ENCODE results near the gene YPEL5.
A peak's percentile ranks its signal among the peaks of the same experiment; 100 is the strongest.

YPEL5 gene

GRCh38 chr2:30192314-30192713 lies 45.5 kb downstream of the YPEL5 start:
- DNase-seq (ENCODE audit: low spot score in 2 of 2) = no peak
- no peaks in the 10 kb centered on the region for H3K36me3 Mint-ChIP-seq
- no peak overlapping the region for H3K4me3 Mint-ChIP-seq
- H3K27ac Mint-ChIP-seq = no peak overlapping the region
- H3K27me3 Mint-ChIP-seq = peaks cover 4% of the 10 kb centered on the region
- no peaks in the 10 kb centered on the region for H3K9me3 Mint-ChIP-seq
- no peak for ATAC-seq (ENCODE audit: low read depth)
- H3K4me1 Mint-ChIP-seq = peaks cover 9% of the 10 kb centered on the region

- Mint-ChIP-seq H3K27me3 (peaks cover 4% of the 10 kb centered on the region), H3K4me1 (peaks cover 7% of the 10 kb centered on the region), H3K36me3 (no peaks in the 10 kb centered on the region), H3K27ac (no peak overlapping the region), H3K4me3 (no peak overlapping the region), H3K9me3 (no peaks in the 10 kb centered on the region)
- no peak for DNase-seq (ENCODE audit: low spot score in 2 of 2)
- no peak for ATAC-seq (ENCODE audit: low read depth)
These were observed 46.4 kb downstream of the YPEL5 start for GRCh38 chr2:30193104-30193681.

GRCh38 chr2:30194421-30194820 lies 47.6 kb downstream of the YPEL5 start:
- H3K9me3 Mint-ChIP-seq = no peaks in the 10 kb centered on the region
- ATAC-seq (ENCODE audit: low read depth) = no peak

GRCh38 chr2:30195016-30195415 lies 48.2 kb downstream of the YPEL5 start:
- Mint-ChIP-seq H3K9me3 (no peaks in the 10 kb centered on the region), H3K4me1 (peaks cover 2% of the 10 kb centered on the region), H3K36me3 (no peaks in the 10 kb centered on the region), H3K27ac (no peak overlapping the region), H3K4me3 (no peak overlapping the region), H3K27me3 (peaks cover 4% of the 10 kb centered on the region)
- ATAC-seq (ENCODE audit: low read depth) = no peak
- no peak for DNase-seq (ENCODE audit: low spot score in 2 of 2)

More at GRCh38 chr2:30194421-30194820, 47.6 kb downstream of the YPEL5 start:
- Mint-ChIP-seq H3K27me3 (peaks cover 4% of the 10 kb centered on the region), H3K36me3 (no peaks in the 10 kb centered on the region), H3K4me1 (peaks cover 2% of the 10 kb centered on the region), H3K4me3 (no peak overlapping the region), H3K27ac (no peak overlapping the region)
- DNase-seq (ENCODE audit: low spot score in 2 of 2) = no peak

GRCh38 chr2:30197570-30198192 lies 50.9 kb downstream of the YPEL5 start:
- no peak for DNase-seq (ENCODE audit: low spot score in 2 of 2)
- Mint-ChIP-seq H3K9me3 (no peaks in the 10 kb centered on the region), H3K27ac (no peak overlapping the region), H3K4me1 (peaks cover 2% of the 10 kb centered on the region), H3K27me3 (peaks cover 4% of the 10 kb centered on the region), H3K4me3 (no peak overlapping the region), H3K36me3 (no peaks in the 10 kb centered on the region)
- no peak for ATAC-seq (ENCODE audit: low read depth)

DNA sequence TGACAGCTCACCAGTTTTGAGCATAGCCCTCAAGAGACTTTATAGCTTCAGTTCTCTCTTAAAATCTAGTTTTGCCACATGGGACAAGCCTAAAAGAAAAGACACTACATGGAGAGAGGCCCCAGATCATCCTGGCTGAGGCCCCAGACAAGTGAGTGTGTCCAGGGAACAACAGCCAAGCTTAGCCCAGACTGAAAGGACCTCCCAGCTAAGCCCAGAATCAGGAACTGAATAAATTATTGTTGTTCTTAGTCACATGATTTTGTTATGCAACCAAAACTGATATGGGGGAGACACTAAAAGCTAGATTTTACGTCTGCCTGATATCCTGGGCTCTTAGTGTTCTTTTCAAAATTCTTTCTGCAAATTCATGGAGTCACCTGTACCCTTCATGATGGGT lies 55.2 kb downstream of the YPEL5 start:
- no peak for ATAC-seq (ENCODE audit: low read depth)
- Mint-ChIP-seq H3K9me3 (no peaks in the 10 kb centered on the region), H3K27ac (no peak overlapping the region)

DNA sequence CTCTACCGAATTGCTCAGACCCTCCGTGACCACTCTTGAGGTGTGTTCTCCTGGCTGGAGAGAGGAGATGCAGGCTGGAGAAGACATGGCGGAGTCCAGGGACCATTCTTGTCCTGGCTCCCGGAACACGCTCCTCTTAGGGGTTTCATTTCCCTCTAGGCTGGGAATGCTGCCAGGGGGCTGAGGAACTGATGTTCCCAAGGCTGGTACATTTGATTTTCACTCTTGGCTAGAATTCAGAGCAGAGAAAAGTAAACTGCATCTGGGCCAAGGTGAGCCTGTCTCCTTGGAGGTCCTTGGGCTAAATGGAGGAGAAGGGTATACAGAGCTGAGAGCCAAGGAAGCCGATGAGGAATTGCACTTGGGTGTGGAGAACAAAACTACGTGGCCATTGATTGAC lies 56.3 kb downstream of the YPEL5 start:
- no peak overlapping the region for H3K27ac Mint-ChIP-seq
- no peak for DNase-seq (ENCODE audit: low spot score in 2 of 2)

More for the DNA sequence above, 55.2 kb downstream of the YPEL5 start:
- no peaks in the 10 kb centered on the region for H3K36me3 Mint-ChIP-seq
- H3K27me3 Mint-ChIP-seq = no peaks in the 10 kb centered on the region
- DNase-seq (ENCODE audit: low spot score in 2 of 2) = no peak
- H3K4me3 Mint-ChIP-seq = no peak overlapping the region
- no peaks in the 10 kb centered on the region for H3K4me1 Mint-ChIP-seq

DNA sequence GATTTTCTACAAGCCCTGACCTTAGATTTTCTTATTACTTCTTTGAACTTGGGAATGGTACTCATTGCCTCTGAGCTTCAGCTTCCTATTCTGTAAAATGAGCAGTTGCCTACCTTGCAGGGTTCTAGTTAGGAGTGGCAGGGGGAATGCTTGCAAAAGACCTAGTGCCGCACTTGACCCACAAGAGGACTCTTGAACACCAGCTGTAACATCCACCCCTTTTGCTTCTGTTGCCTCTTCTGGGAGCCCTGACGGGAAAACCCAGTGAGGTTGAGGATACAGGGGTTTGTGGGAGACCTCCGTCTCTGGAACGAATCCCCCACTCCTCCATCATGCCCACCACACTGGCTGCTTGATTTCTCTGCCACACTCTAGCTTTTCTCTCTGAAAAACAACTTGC lies 57.5 kb downstream of the YPEL5 start:
- H3K9me3 Mint-ChIP-seq = no peaks in the 10 kb centered on the region
- no peaks in the 10 kb centered on the region for H3K27me3 Mint-ChIP-seq
- no peak overlapping the region for H3K4me3 Mint-ChIP-seq
- H3K4me1 Mint-ChIP-seq = peaks cover 7% of the 10 kb centered on the region
- H3K36me3 Mint-ChIP-seq = no peaks in the 10 kb centered on the region
- ATAC-seq (ENCODE audit: low read depth) = no peak
- H3K27ac Mint-ChIP-seq = no peak overlapping the region
- DNase-seq (ENCODE audit: low spot score in 2 of 2) = no peak

More for the DNA sequence above, 56.3 kb downstream of the YPEL5 start:
- no peaks in the 10 kb centered on the region for H3K36me3 Mint-ChIP-seq
- no peaks in the 10 kb centered on the region for H3K27me3 Mint-ChIP-seq
- ATAC-seq (ENCODE audit: low read depth) = no peak
- no peaks in the 10 kb centered on the region for H3K4me1 Mint-ChIP-seq
- H3K4me3 Mint-ChIP-seq = no peak overlapping the region
- no peaks in the 10 kb centered on the region for H3K9me3 Mint-ChIP-seq

DNA sequence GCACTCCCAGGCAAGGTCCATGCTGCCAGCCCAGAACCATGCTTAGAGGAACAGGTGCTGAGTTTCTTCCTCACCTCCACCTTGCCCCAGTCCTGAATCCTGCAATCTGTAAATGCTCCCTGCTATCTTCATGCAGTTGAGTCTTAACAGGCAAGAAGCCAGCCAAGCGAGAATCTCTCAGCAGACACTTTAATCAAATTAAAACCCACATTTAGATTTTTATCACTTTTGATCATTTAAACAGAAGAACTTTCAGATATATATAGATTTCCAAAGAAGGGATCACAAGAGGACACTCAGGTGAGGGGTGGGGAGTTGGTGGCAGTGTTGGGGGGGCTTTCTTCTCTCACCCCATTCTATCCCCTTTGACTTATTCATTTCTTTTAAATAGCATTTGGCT lies 58.6 kb downstream of the YPEL5 start:
- no peak for DNase-seq (ENCODE audit: low spot score in 2 of 2)
- Mint-ChIP-seq H3K4me1 (peaks cover 10% of the 10 kb centered on the region), H3K27me3 (no peaks in the 10 kb centered on the region), H3K4me3 (no peak overlapping the region), H3K36me3 (no peaks in the 10 kb centered on the region), H3K9me3 (no peaks in the 10 kb centered on the region), H3K27ac (no peak overlapping the region)
- no peak for ATAC-seq (ENCODE audit: low read depth)

- ATAC-seq (ENCODE audit: low read depth) (no peak), DNase-seq (ENCODE audit: low spot score in 2 of 2) (no peak)
- Mint-ChIP-seq H3K4me3 (no peak overlapping the region), H3K27ac (no peak overlapping the region), H3K4me1 (peaks cover 10% of the 10 kb centered on the region), H3K9me3 (no peaks in the 10 kb centered on the region), H3K27me3 (no peaks in the 10 kb centered on the region), H3K36me3 (no peaks in the 10 kb centered on the region)
These were observed 59.9 kb downstream of the YPEL5 start for GRCh38 chr2:30206461-30207430.

GRCh38 chr2:30208453-30208852 lies 61.6 kb downstream of the YPEL5 start:
- Mint-ChIP-seq H3K9me3 (no peaks in the 10 kb centered on the region), H3K36me3 (no peaks in the 10 kb centered on the region), H3K4me1 (peaks cover 12% of the 10 kb centered on the region), H3K4me3 (no peak overlapping the region), H3K27ac (peak overlapping the region; percentile 17), H3K27me3 (no peaks in the 10 kb centered on the region)
- ATAC-seq (ENCODE audit: low read depth) (peak; percentile 60), DNase-seq (ENCODE audit: low spot score in 2 of 2) (peak; percentile 17 to 30)

- no peaks in the 10 kb centered on the region for H3K36me3 Mint-ChIP-seq
- H3K4me3 Mint-ChIP-seq = peak overlapping the region; percentile 39
- no peak for ATAC-seq (ENCODE audit: low read depth)
- no peak for DNase-seq (ENCODE audit: low spot score in 2 of 2)
- peak overlapping the region; percentile 17 for H3K27ac Mint-ChIP-seq
- no peaks in the 10 kb centered on the region for H3K9me3 Mint-ChIP-seq
- no peaks in the 10 kb centered on the region for H3K27me3 Mint-ChIP-seq
- peaks cover 12% of the 10 kb centered on the region for H3K4me1 Mint-ChIP-seq
These were observed 62.4 kb downstream of the YPEL5 start for GRCh38 chr2:30209227-30209626.

All from memory B cell (primary cell).